ENCODE measurements around the gene SLC25A3. TPM values are rescaled to one million over a fixed set of nuclear protein-coding genes. Genes with fewer than 3 reads are reported as not detected.

SLC25A3 gene
- total and polyA plus RNA-seq, 2 of the 13 experiments (the other 11 are each of a cell fraction or from before 2014, with no cell fraction given) = 292 to 829 TPM

DNA sequence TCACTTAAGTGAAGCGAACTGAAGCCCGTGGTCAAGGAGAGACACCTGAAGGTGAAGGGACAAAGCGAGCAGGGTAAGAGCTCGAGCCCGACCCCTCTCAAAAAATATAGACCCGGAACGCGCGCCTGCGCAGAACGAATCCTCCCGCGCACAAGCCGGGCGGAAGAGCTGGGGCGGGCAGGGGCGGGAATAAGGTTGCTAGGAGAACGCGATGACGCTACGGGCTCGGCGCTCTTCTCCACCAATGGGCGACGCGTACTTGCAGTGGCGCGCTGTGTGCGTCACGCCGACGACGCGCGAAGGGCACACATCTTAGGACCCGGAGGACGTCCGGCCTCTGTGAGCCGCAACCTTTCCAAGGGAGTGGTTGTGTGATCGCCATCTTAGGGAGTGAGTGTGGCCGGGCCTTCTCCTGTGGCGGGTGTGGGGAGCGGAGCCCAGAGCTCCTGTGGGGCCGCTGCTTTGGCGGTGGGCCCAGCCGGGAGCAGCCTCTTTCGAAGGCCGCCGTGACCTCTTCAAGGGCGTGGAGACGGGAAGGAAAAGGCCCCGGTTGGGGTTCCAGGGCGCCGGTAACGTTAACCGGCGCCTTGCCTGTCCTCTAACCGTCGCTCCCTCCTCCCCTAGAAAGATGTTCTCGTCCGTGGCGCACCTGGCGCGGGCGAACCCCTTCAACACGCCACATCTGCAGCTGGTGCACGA, at the start of gene SLC25A3 (continued):
- no peak for TF ChIP-seq ZSCAN30 (CRISPR knock-in tag; IDR thresholded peaks at IDR 0.05)
- TF ChIP-seq EP300 (IDR thresholded peaks at IDR 0.05; ENCODE audit: low read depth in 2 of 2, low read length in 2 of 2) = peak; percentile 12 to 48; a peak in 1 of 4 replicates
- TF ChIP-seq EP300 (CRISPR knock-in tag; IDR thresholded peaks at IDR 0.05; ENCODE audit: borderline replicate concordance) = no peak
- TF ChIP-seq, protein P1, sequence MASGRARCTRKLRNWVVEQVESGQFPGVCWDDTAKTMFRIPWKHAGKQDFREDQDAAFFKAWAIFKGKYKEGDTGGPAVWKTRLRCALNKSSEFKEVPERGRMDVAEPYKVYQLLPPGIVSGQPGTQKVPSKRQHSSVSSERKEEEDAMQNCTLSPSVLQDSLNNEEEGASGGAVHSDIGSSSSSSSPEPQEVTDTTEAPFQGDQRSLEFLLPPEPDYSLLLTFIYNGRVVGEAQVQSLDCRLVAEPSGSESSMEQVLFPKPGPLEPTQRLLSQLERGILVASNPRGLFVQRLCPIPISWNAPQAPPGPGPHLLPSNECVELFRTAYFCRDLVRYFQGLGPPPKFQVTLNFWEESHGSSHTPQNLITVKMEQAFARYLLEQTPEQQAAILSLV (CRISPR knock-in tag; IDR thresholded peaks at IDR 0.05; ENCODE audit: borderline replicate concordance) = 0 out of 2 replicates have a peak, but pooled peaks have one; percentile 50
- no peak for TF ChIP-seq SRSF9 (IDR thresholded peaks at IDR 0.05; ENCODE audit: borderline replicate concordance, insufficient read depth, low read depth, low read length, poor library complexity, severe bottlenecking)
- peak; percentile 75 for TF ChIP-seq GATA4 (IDR thresholded peaks at IDR 0.05; ENCODE audit: borderline replicate concordance, low read depth)
- TF ChIP-seq DNMT3B (CRISPR knock-in tag; conservative IDR thresholded peaks at IDR 0.05) = 0 out of 2 replicates have a peak, but pooled peaks have one; percentile 15
- peak; percentile 88 for TF ChIP-seq ZNF232 (CRISPR knock-in tag; IDR thresholded peaks at IDR 0.05; ENCODE audit: borderline replicate concordance)
- TF ChIP-seq, protein P2, sequence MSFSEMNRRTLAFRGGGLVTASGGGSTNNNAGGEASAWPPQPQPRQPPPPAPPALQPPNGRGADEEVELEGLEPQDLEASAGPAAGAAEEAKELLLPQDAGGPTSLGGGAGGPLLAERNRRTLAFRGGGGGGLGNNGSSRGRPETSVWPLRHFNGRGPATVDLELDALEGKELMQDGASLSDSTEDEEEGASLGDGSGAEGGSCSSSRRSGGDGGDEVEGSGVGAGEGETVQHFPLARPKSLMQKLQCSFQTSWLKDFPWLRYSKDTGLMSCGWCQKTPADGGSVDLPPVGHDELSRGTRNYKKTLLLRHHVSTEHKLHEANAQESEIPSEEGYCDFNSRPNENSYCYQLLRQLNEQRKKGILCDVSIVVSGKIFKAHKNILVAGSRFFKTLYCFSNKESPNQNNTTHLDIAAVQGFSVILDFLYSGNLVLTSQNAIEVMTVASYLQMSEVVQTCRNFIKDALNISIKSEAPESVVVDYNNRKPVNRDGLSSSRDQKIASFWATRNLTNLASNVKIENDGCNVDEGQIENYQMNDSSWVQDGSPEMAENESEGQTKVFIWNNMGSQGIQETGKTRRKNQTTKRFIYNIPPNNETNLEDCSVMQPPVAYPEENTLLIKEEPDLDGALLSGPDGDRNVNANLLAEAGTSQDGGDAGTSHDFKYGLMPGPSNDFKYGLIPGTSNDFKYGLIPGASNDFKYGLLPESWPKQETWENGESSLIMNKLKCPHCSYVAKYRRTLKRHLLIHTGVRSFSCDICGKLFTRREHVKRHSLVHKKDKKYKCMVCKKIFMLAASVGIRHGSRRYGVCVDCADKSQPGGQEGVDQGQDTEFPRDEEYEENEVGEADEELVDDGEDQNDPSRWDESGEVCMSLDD (CRISPR knock-in tag; IDR thresholded peaks at IDR 0.05; ENCODE audit: borderline replicate concordance) = no peak
- TF ChIP-seq ZNF569 (CRISPR knock-in tag; IDR thresholded peaks at IDR 0.05; ENCODE audit: borderline replicate concordance) = no peak
- TF ChIP-seq, protein P3, sequence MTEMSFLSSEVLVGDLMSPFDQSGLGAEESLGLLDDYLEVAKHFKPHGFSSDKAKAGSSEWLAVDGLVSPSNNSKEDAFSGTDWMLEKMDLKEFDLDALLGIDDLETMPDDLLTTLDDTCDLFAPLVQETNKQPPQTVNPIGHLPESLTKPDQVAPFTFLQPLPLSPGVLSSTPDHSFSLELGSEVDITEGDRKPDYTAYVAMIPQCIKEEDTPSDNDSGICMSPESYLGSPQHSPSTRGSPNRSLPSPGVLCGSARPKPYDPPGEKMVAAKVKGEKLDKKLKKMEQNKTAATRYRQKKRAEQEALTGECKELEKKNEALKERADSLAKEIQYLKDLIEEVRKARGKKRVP (CRISPR knock-in tag; IDR thresholded peaks at IDR 0.05) = 0 out of 4 replicates have a peak, but pooled peaks of 1 of the 2 experiments have one; percentile 6
- TF ChIP-seq DMAP1 (CRISPR knock-in tag; IDR thresholded peaks at IDR 0.05) = peak; percentile 96
- no peak for TF ChIP-seq PAF1 (CRISPR knock-in tag; IDR thresholded peaks at IDR 0.05)
- no peak for TF ChIP-seq ZNF383 (CRISPR knock-in tag; IDR thresholded peaks at IDR 0.05; ENCODE audit: borderline replicate concordance)
- TF ChIP-seq, protein P4, sequence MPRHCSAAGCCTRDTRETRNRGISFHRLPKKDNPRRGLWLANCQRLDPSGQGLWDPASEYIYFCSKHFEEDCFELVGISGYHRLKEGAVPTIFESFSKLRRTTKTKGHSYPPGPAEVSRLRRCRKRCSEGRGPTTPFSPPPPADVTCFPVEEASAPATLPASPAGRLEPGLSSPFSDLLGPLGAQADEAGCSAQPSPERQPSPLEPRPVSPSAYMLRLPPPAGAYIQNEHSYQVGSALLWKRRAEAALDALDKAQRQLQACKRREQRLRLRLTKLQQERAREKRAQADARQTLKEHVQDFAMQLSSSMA (CRISPR knock-in tag; IDR thresholded peaks at IDR 0.05) = no peak
- peak; percentile 72; the same call in 1 of the 2 replicates for TF ChIP-seq KDM4B (CRISPR knock-in tag; IDR thresholded peaks at IDR 0.05)
- TF ChIP-seq, protein P5, sequence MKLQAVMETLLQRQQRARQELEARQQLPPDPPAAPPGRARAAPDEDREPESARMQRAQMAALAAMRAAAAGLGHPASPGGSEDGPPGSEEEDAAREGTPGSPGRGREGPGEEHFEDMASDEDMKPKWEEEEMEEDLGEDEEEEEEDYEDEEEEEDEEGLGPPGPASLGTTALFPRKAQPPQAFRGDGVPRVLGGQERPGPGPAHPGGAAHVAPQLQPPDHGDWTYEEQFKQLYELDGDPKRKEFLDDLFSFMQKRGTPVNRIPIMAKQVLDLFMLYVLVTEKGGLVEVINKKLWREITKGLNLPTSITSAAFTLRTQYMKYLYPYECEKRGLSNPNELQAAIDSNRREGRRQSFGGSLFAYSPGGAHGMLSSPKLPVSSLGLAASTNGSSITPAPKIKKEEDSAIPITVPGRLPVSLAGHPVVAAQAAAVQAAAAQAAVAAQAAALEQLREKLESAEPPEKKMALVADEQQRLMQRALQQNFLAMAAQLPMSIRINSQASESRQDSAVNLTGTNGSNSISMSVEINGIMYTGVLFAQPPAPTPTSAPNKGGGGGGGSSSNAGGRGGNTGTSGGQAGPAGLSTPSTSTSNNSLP (IDR thresholded peaks at IDR 0.05; ENCODE audit: low read depth, low read length) = no peak
- TF ChIP-seq NRL (CRISPR knock-in tag; IDR thresholded peaks at IDR 0.05; ENCODE audit: borderline replicate concordance) = peak; percentile 63
- TF ChIP-seq SOX13 (IDR thresholded peaks at IDR 0.05) = peak; percentile 47; the same call in 1 of the 2 replicates
- TF ChIP-seq SOX13 (CRISPR knock-in tag; conservative IDR thresholded peaks at IDR 0.05 in 1 of 2, IDR thresholded peaks at IDR 0.05 in 1 of 2) = 0 out of 4 replicates have a peak, but pooled peaks of 1 of the 2 experiments have one; percentile 11
- TF ChIP-seq ZNF773 (CRISPR knock-in tag; IDR thresholded peaks at IDR 0.05; ENCODE audit: borderline replicate concordance) = no peak
- no peak for TF ChIP-seq ZNF20 (CRISPR knock-in tag; IDR thresholded peaks at IDR 0.05)

All from HepG2 (cell line).